ENCODE measurements around the gene MUC4.

MUC4 gene

GRCh38 chr3:195822131-195822696 is 10.5 kb upstream of the MUC4 start:
- no peak for DNase-seq (ENCODE audit: low read depth)
- no peak for TF ChIP-seq MAX (IDR thresholded peaks at IDR 0.05; ENCODE audit: low read depth, low read length)
- TF ChIP-seq MYC (IDR thresholded peaks at IDR 0.05; ENCODE audit: low read depth, low read length): no peak
- TF ChIP-seq, protein P1, sequence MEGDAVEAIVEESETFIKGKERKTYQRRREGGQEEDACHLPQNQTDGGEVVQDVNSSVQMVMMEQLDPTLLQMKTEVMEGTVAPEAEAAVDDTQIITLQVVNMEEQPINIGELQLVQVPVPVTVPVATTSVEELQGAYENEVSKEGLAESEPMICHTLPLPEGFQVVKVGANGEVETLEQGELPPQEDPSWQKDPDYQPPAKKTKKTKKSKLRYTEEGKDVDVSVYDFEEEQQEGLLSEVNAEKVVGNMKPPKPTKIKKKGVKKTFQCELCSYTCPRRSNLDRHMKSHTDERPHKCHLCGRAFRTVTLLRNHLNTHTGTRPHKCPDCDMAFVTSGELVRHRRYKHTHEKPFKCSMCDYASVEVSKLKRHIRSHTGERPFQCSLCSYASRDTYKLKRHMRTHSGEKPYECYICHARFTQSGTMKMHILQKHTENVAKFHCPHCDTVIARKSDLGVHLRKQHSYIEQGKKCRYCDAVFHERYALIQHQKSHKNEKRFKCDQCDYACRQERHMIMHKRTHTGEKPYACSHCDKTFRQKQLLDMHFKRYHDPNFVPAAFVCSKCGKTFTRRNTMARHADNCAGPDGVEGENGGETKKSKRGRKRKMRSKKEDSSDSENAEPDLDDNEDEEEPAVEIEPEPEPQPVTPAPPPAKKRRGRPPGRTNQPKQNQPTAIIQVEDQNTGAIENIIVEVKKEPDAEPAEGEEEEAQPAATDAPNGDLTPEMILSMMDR (IDR thresholded peaks at IDR 0.05; ENCODE audit: low read depth, low read length): no peak
- TF ChIP-seq POLR2A (IDR thresholded peaks at IDR 0.05; ENCODE audit: extremely low read depth, insufficient read length): no peak
- H3K4me3 ChIP-seq (ENCODE audit: low read depth, low read length): no peak overlapping the region

- no peak for DNase-seq (ENCODE audit: low read depth)
- TF ChIP-seq MYC (IDR thresholded peaks at IDR 0.05; ENCODE audit: low read depth, low read length) (no peak), POLR2A (IDR thresholded peaks at IDR 0.05; ENCODE audit: extremely low read depth, insufficient read length) (no peak), MAX (IDR thresholded peaks at IDR 0.05; ENCODE audit: low read depth, low read length) (no peak)
- TF ChIP-seq, protein P1 (IDR thresholded peaks at IDR 0.05; ENCODE audit: low read depth, low read length): no peak
- H3K4me3 ChIP-seq (ENCODE audit: low read depth, low read length): no peak overlapping the region
Observed at GRCh38 chr3:195821403-195822130, 9.8 kb upstream of the MUC4 start.

- no peak overlapping the region for H3K4me3 ChIP-seq (ENCODE audit: low read depth, low read length)
- TF ChIP-seq MYC (IDR thresholded peaks at IDR 0.05; ENCODE audit: low read depth, low read length) (no peak), POLR2A (IDR thresholded peaks at IDR 0.05; ENCODE audit: extremely low read depth, insufficient read length) (no peak), MAX (IDR thresholded peaks at IDR 0.05; ENCODE audit: low read depth, low read length) (no peak)
- TF ChIP-seq, protein P1 (IDR thresholded peaks at IDR 0.05; ENCODE audit: low read depth, low read length): no peak
Observed at GRCh38 chr3:195820901-195821300, 9.2 kb upstream of the MUC4 start.

GRCh38 chr3:195820186-195820585 is 8.5 kb upstream of the MUC4 start:
- no peak for DNase-seq (ENCODE audit: low read depth)
- TF ChIP-seq MYC (IDR thresholded peaks at IDR 0.05; ENCODE audit: low read depth, low read length): no peak
- TF ChIP-seq POLR2A (IDR thresholded peaks at IDR 0.05; ENCODE audit: extremely low read depth, insufficient read length): no peak
- TF ChIP-seq, protein P1 (IDR thresholded peaks at IDR 0.05; ENCODE audit: low read depth, low read length): no peak
- no peak for TF ChIP-seq MAX (IDR thresholded peaks at IDR 0.05; ENCODE audit: low read depth, low read length)
- no peak overlapping the region for H3K4me3 ChIP-seq (ENCODE audit: low read depth, low read length)

More at GRCh38 chr3:195820901-195821300, 9.2 kb upstream of the MUC4 start:
- DNase-seq (ENCODE audit: low read depth): no peak

DNA sequence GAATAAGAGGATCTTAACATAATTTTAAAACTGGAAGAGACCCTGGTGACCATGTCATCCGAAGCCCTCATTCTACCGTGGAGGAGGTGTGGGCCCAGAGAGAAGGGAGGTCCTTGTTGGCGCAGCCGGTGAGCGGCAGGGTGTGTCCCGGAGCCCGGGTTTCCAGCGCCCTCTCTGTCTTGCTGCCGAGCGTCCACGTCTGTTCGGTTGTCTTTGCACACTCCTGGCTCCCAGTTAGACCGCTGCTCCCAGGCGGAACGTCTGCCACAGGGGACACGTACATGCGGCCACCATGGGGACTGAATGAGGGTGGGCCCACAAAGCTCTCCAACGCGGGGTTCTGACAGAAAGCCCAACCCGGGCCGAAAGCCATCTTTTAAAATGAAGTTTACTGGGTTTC is 6.6 kb upstream of the MUC4 start:
- no peak for DNase-seq (ENCODE audit: low read depth)
- TF ChIP-seq POLR2A (IDR thresholded peaks at IDR 0.05; ENCODE audit: extremely low read depth, insufficient read length) (no peak), MAX (IDR thresholded peaks at IDR 0.05; ENCODE audit: low read depth, low read length) (no peak), MYC (IDR thresholded peaks at IDR 0.05; ENCODE audit: low read depth, low read length) (no peak)
- TF ChIP-seq, protein P1 (IDR thresholded peaks at IDR 0.05; ENCODE audit: low read depth, low read length): no peak
- no peak overlapping the region for H3K4me3 ChIP-seq (ENCODE audit: low read depth, low read length)
